Bone marrow (tissue), 2 donors: Measurements from ENCODE around the gene ATP5F1E.
A peak's percentile ranks its signal among the peaks of the same experiment; 100 is the strongest.
"Not testable (repeated sequence)": the region's sequence is repeated elsewhere in the genome, so short reads cannot be mapped to it uniquely, and the experiment has no call there.

Experiments
- DNase-seq, 2 donors: peaks; one replicate each; lab custom pipeline; 2025; lab: John Stamatoyannopoulos, UW

ATP5F1E gene

GRCh38 chr20:59042796-59043631 is 10.9 kb upstream of the ATP5F1E start:
- DNase-seq: peak; percentile 69 to 77

GRCh38 chr20:59042151-59042795 is 10.1 kb upstream of the ATP5F1E start, which contains the start of gene PRELID3B:
Gene PRELID3B, minus strand, starts transcription at chr20:59042786. Its CDS starts 56 bp downstream, at chr20:59042730.
- no peak for DNase-seq

- DNase-seq: not testable (repeated sequence)
Observed at GRCh38 chr20:59041487-59041886, 9.4 kb upstream of the ATP5F1E start.

GRCh38 chr20:59040667-59041066 is 8.5 kb upstream of the ATP5F1E start:
- no peak for DNase-seq

DNA sequence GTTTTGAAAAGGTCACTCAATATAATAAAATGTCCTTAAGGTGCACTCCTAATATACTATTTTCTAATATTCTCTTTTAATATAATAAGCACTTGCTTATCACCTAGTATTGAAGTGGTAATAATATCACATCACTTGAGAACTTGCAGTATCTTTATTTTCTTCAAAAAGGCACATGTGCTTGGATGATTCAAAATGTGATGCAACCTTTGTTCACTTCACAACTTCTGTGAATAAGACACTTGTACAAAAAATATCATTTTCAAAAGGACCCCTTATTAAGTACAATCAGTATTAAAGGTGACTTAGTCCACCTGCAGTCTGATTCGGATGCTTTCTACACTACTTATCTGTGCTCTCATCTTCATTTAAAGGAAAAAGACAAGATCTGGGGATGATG is 7.1 kb upstream of the ATP5F1E start:
- no peak for DNase-seq

- DNase-seq: no peak
Observed at GRCh38 chr20:59037386-59037785, 5.3 kb upstream of the ATP5F1E start.

DNA sequence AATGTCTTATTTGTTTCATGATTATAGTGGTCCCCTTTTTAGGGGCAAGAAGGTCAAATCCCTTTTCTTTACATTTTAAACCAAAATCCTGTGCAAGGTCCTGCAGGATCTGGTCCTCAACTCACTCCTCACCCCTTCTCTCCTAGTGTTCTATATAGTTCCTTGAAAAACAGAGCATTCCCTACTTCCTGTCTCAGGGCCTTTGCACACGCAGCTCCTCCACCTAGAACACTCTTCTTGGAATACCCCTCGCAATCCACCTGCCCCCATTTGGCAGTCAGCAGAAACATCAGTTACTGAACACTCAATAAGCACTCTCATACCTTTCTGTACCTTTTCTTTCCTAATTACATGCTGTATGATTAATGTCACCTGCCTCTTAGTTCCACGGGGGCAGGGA is 3.2 kb upstream of the ATP5F1E start:
- DNase-seq: no peak

DNA sequence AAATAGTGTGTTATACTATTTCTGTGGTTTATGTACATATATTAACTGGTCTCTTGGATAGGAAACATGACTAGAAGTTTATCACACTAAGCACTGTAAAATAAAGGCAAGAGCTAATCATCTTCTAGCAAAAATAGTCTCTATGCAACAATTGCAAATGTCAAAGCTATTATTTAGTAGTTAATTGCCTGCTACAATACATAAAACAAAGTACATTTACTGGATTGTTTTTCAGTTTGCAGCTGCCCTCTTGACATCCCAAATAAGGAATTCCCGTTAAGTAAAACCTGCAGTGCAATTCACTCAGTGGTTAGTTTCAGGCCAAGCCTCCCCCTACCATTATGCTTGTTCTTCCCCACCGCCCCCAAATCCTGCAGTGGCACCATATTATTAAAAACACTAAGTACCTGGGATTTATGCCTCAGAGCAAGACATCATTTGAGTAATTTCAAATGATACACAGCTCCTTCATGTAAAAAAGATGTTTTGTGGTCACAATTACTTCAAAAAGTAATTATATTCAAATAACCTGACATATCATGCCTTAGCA is 1.6 kb upstream of the ATP5F1E start:
- DNase-seq: no peak

- DNase-seq: no peak
Observed at GRCh38 chr20:59033093-59033492, 958 bp upstream of the ATP5F1E start.

DNA sequence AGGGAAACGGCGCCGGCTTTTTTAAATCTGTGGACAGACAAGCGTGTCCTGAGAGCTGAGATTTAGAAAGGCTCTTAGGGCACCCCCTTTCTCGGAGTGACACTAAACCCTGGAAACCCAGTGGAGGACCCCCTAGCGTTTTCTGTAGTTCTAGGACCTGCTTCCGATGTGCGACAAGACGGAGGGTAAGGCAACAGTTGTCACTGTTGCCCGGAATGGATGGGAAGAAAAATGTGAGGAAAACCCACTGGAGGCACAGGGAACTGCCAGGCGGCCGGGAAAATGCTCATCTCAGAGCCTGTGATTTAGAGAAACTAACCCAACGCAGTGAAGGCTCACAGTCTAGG is 551 bp upstream of the ATP5F1E start:
- no peak for DNase-seq

DNA sequence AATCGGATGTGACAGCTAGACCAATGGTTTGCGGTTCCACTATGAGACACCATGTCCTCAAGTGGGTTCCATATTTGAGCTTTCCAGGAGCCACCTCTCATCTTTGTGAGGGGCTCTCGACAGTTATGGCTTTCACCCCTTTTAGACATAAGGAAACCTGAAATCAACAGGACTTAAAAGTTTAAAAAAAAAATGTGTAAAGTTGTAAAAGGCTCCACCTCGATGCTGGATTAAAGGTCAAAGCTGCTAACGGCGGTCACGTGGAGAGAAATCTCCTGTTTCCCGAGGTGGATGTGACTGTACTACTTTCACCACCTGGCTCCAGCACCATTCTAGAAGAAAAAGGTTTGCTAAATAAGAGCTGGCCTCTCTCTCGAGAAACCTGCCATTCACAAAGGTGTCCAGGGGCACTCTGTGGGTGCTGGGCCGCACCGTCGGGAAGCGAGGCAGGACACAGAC is 542 bp downstream of the ATP5F1E start:
- DNase-seq: no peak

- DNase-seq: no peak
Observed at GRCh38 chr20:59030911-59031563, 1.1 kb downstream of the ATP5F1E start.

- DNase-seq: no peak
Observed at GRCh38 chr20:59028812-59029211, 3.3 kb downstream of the ATP5F1E start.

DNA sequence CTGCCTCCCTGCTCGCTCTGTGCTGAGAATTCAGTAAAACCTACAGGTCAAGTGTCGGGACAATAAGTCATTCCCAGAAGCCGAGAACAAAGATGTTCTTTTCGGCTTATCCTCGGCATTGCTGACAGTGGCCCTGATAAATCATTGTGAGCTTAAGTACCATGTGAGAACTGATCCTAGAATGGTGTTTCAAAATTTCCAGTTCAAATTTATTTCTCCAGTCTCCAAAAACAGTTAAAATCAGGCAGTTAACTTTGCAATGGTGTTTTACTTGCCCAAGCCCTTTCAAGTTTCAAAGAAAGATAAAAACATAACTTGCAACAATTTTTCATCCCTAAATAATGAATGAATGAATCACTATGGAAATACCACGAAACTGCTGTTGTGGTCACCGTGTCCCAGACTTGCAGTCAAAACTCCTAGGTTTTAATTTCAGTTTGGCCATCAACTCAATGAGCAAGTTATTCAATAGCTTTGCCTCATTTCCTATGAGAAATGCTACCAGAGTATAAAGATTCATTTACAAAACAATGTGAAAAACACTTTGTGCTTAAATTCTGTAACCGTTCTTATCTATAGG is 4.3 kb downstream of the ATP5F1E start:
- DNase-seq: no peak

- DNase-seq: no peak
Observed at GRCh38 chr20:59026904-59027740, 5.0 kb downstream of the ATP5F1E start.

DNA sequence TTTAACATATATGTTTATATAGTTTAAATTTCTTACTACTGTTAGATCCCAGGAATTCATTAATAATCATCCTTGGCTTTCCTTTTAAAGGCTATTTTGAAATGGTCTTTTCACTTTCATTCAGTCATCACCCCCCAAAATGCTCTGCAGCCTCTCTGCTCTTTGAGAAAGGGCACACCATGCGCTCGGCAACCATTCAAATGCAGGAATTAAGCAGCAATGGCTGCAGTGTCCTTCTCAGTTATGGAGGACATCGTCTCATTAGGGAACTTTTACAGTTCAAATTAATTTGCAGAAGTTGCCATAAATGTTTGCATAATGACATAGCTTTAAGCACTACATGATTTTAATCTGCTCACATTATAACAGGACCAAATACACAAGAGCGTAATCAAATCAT is 6.6 kb downstream of the ATP5F1E start:
- DNase-seq: no peak

GRCh38 chr20:59025086-59025485 is 7.0 kb downstream of the ATP5F1E start:
- DNase-seq: no peak

DNA sequence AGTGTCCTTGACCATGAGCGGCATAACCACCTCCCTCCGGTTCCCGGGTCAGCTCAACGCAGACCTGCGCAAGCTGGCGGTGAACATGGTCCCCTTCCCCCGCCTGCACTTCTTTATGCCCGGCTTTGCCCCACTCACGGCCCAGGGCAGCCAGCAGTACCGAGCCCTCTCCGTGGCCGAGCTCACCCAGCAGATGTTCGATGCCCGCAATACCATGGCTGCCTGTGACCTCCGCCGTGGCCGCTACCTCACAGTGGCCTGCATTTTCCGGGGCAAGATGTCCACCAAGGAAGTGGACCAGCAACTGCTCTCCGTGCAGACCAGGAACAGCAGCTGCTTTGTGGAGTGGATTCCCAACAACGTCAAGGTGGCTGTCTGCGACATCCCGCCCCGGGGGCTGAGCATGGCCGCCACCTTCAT is 8.0 kb downstream of the ATP5F1E start:
- DNase-seq: no peak

DNA sequence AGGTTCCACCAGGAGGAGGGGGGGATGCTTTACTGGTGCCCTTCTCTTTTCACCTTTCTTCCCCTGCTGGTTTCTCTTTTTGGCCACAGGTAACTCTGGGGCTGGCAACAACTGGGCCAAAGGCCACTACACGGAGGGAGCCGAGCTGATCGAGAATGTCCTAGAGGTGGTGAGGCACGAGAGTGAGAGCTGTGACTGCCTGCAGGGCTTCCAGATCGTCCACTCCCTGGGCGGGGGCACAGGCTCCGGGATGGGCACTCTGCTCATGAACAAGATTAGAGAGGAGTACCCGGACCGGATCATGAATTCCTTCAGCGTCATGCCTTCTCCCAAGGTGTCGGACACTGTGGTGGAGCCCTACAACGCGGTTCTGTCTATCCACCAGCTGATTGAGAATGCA is 8.5 kb downstream of the ATP5F1E start:
- no peak for DNase-seq

GRCh38 chr20:59022754-59023153 is 9.4 kb downstream of the ATP5F1E start:
- no peak for DNase-seq

GRCh38 chr20:59020938-59021551 is 11.1 kb downstream of the ATP5F1E start:
- DNase-seq: no peak
